Activated T-helper 1 cell treated with Interleukin-2 at 50 U/mL for 16 hours (primary cell): ENCODE data around the gene NAPB.

ENCODE experiments used
- DNase-seq: peaks from one replicate; pipeline ENCODE4 v3.0.0-alpha.2; 2020; ENCODE audit warnings: low read depth

Gene NAPB

DNA sequence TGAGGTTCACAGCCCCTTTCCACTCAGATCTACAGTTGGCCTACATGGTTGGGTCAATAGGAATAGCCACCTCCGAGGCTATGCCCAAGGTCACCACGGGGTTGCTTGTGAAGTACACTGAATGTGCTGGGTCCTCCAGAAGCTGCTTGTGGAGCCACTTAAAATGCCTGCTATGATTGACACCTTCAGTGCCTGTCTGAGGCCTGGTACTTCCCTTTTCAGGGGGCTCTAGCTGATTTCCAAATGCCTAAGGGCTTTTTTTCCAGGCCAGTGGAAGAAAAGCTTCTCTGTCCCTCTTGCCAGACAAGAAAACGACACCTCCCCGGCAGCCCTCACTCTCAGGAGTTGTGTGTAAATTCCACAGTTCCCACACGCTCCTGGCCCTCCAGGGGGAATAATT, 77.0 kb downstream of the NAPB start:
- no peak for DNase-seq

GRCh38 chr20:23343590-23343989, 77.7 kb downstream of the NAPB start:
- no peak for DNase-seq

DNA sequence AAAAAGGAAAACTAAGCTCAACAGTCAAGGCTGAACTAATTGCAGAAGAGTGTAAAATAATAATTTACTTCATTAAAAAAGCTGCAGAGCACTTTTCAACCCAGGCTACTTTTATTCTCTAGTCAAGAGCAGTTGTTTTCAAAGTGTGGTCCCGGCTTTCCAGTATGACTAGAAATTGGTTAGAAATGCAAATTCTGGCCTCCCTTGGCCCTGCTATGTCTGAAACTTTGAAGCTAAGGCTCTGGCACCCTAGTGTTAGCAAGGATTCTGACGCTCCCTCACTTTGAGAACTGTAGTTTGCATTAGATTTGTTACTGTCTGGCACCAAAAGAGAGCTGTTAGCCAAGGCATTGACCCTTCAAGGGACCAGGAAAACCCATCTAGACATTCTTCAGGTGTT, 80.2 kb downstream of the NAPB start:
- DNase-seq: no peak

- no peak for DNase-seq
Measured at GRCh38 chr20:23340524-23340923, 80.8 kb downstream of the NAPB start.

DNA sequence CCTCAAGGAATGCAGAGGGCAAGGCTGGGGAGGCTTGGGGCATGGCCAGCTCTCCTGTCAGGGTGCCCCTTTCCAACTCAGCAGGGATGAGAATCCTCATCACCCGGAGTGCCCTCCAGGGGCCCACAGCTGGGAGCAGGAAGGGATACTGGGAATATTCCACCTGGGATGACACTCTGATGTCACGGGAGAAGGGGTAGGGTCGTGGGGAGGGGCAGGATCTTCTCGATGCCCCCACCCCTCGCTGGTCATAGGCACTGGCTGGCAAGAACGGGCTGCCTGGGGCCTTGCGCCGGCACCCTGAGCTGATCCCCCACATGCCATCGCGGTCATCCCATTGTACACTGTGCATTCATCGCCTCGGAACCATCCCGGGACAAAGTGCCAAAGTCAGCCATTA, 81.3 kb downstream of the NAPB start:
- DNase-seq: no peak

GRCh38 chr20:23337312-23337711, 84.0 kb downstream of the NAPB start:
- DNase-seq: no peak

DNA sequence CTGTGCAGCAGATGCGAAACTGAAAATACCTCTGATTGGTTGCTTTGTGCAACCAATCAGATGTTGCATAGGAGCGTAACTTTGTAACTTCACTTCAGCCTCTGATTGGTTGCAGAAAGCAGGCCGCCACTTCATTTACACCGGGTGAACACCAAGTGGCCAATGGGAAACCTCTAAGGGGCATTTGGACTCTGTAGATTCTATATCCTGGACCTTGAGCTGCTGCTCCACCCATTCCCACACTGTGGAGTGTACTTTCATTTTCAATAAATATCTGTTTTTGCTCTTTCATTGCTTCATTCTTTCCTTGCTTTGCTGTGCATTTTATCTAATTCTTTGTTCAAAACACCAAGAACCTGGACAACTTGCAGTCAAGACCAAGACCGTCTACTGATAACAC, 84.8 kb downstream of the NAPB start:
- DNase-seq: no peak

DNA sequence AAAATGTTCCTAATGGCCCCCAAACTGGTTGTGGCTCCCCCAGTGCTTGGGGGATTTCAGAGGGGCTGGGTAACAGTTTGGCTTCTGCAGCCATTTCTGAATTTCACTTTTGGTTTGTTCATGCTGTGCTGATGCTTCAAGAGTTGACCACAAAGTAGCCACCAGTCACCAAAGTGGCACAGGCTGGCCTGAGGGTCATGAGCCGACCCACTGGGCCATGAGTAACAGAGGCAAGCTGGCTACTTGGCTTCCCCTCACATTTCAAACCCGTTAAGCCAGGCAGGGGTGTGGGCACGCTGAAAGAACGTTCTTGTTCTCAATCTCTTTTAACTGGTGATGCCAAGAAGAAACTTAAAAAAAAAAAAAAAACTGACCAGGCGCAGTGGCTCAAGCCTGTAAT, 85.8 kb downstream of the NAPB start:
- DNase-seq: no peak

DNA sequence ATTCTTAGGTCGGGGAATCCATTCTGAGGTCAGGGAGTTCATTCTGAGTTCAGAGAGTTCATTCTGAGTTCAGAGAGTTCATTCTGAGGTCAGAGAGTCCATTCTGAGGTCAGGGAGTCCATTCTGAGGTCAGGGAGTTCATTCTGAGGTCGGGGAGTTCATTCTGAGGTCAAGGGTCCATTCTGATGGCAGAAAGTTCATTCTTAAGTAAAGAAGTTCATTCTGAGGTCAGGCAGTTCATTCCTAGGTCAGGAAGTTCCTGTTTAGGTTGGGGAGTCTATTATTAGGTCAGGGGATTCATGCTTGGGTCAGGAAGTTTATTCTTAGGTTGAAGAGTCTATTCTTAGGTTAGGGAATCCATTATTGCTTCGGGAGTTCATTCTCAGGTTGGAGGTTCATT, 87.2 kb downstream of the NAPB start:
- DNase-seq: no peak

DNA sequence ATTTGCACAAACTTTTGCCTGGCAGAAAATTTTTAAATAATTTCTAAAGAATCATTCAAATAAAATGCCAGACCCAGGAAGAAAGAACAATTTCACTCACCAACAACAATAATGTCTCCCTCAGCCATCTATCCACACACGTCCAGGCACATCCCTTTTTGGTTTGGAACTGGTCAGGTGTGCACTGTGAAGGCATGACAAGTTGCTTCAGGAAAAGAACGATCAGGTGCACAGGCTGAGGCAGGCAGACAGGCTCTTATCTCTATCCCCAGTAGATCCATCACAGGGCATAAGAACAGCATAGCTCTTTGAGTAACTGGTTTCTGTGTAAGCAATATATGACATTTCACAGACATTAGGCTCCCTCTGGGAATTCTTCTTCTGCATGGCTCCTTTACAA, 88.8 kb downstream of the NAPB start:
- no peak for DNase-seq

GRCh38 chr20:23331450-23332350, 89.6 kb downstream of the NAPB start:
- DNase-seq: no peak

GRCh38 chr20:23327617-23328333, 93.5 kb downstream of the NAPB start:
- DNase-seq: no peak

- DNase-seq: no peak
Measured at GRCh38 chr20:23326774-23327173, 94.5 kb downstream of the NAPB start.

DNA sequence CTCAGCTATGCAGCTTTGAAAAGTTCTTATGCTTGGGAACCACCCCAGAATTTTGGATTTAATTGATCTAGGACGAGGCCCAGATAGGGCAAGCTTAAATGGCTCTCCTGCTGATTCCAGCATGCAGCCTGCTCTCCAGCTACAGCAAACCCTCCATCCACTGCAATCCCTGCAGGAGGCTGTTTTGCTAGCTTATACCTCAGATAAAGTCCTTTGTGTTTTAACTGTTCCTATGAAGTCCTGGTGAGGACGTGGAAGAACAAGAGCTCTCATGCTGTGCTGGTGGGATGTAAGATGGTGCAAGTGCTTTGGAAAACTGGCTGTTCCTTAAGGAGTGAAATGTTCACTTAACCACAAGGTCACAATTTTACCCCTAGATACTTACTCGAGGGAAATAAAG, 96.2 kb downstream of the NAPB start:
- no peak for DNase-seq
